ENCODE results near the gene ZMIZ1. TPM values are rescaled to one million over a fixed set of nuclear protein-coding genes. Genes with fewer than 3 reads are reported as not detected.

ZMIZ1 gene
- total RNA-seq, 1 experiment from 2014 or later: 35.8 TPM

DNA sequence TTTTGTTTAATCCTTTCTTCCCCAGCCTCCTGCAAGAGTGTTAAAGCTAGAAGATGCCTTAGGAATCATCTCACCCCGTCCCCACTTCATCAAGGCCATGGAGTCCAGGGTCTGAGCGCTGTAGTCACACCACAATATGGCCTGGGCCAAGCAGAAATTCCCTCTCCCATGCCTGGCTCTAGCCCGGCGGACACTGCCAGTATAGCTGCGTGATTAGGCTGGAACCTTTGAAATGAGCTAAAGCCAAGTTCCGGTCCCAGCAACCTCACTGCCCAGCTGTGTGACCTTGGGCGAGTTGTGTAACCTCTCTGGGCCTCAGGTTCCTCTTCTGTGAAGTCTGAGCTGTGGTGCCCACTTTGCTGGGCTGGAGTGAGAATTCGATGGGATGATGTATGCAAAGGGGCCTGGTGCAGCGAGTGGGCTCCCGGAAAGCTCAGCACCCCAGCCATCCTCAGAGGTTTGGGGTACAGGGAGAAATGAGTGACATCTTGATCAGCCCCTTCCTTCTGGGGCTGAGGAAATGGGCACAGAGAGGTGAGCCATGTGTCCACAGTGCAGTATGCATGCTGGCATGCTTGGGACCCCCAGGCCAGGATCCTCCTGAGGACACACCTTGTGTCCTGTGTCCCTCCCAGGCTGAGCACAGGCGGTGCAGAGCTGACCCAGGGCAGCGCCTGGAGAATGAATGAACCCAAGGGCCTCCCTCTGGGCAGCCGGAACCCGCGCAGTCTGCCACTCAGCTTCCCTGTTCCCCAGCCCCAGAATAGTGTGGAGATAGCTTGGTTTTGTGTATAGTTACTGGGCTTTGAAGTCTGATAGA is 118.6 kb downstream of the ZMIZ1 start:
- no peaks in the 10 kb centered on the region for H3K9me3 ChIP-seq (ENCODE audit: low read depth, low read length, poor library complexity, severe bottlenecking)
- no peak overlapping the region for H3K27ac ChIP-seq (ENCODE audit: low read depth, low read length, poor library complexity, severe bottlenecking)
- no TSS peak for BruUV-seq (replicated peaks)
- CTCF ChIA-PET: no interaction called here
- POLR2A ChIA-PET (ENCODE audit: low non-redundant PET): no interaction called here
- no peaks in the 10 kb centered on the region for H3K4me1 ChIP-seq (ENCODE audit: insufficient read depth, low read length, poor library complexity, severe bottlenecking)
- no peaks in the 10 kb centered on the region for H3K36me3 ChIP-seq (ENCODE audit: insufficient read depth, low read length, poor library complexity, severe bottlenecking)
- no peak for DNase-seq (ENCODE audit: low spot score)
- no peaks in the 10 kb centered on the region for H3K27me3 ChIP-seq (replicated peaks; ENCODE audit: insufficient read depth, low read depth, low read length, poor library complexity)
- no peak for TF ChIP-seq EZH2 (IDR thresholded peaks at IDR 0.05; ENCODE audit: borderline replicate concordance, low read depth, low read length, poor library complexity, severe bottlenecking)
- TF ChIP-seq, protein P1, sequence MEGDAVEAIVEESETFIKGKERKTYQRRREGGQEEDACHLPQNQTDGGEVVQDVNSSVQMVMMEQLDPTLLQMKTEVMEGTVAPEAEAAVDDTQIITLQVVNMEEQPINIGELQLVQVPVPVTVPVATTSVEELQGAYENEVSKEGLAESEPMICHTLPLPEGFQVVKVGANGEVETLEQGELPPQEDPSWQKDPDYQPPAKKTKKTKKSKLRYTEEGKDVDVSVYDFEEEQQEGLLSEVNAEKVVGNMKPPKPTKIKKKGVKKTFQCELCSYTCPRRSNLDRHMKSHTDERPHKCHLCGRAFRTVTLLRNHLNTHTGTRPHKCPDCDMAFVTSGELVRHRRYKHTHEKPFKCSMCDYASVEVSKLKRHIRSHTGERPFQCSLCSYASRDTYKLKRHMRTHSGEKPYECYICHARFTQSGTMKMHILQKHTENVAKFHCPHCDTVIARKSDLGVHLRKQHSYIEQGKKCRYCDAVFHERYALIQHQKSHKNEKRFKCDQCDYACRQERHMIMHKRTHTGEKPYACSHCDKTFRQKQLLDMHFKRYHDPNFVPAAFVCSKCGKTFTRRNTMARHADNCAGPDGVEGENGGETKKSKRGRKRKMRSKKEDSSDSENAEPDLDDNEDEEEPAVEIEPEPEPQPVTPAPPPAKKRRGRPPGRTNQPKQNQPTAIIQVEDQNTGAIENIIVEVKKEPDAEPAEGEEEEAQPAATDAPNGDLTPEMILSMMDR (conservative IDR thresholded peaks at IDR 0.05; ENCODE audit: low read depth, low read length): no peak
- no peak overlapping the region for H3K4me3 ChIP-seq (ENCODE audit: low read depth, low read length, poor library complexity, severe bottlenecking)
- intact Hi-C loops (cut with micrococcal nuclease; ENCODE audit: unreplicated experiment): no loop called here

DNA sequence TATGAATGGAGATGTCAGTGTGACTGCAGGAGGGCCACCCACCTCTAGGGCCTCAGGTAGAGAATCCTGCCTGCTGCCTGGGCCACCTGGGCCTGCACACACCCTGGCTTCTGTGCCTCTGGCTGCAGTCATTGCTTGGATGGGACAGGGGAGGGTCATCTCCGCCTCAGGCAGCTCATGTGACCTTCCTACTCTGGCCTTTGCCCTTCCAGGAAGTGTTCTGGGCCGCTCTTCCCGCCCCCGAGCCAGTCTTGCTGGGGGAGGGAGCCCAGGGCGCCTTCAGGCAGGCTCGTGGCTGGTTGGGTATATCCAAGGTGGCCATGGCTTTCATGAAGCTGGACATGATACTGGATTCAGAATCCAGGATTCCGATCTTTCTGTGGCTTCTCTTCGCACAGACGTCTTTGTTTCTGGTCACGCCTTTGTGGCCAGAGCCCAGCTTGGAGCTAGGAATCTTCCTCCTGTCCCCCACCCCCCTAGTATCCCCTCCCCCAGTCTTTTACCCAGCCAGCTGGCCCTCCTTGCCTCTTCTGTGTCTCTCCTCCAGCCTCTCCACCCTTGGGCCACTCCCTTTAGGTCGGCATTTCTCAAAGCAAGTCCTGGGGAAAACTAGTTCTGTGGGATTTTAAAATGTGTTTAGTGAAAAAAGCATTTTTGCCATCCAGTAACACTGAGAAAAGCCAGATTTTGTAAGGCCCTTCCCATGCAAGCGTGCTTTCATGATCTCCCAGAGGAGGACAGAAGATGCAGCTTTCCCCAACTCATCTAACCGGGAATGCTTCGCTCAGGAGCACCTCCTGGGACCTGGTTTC is 119.6 kb downstream of the ZMIZ1 start:
- POLR2A ChIA-PET (ENCODE audit: low non-redundant PET): no interaction called here
- DNase-seq (ENCODE audit: low spot score): no peak
- H3K27ac ChIP-seq (ENCODE audit: low read depth, low read length, poor library complexity, severe bottlenecking): no peak overlapping the region
- H3K9me3 ChIP-seq (ENCODE audit: low read depth, low read length, poor library complexity, severe bottlenecking): no peaks in the 10 kb centered on the region
- intact Hi-C loops (cut with micrococcal nuclease; ENCODE audit: unreplicated experiment): no loop called here
- CTCF ChIA-PET: no interaction called here
- BruUV-seq (replicated peaks): no TSS peak
- no peak for TF ChIP-seq EZH2 (IDR thresholded peaks at IDR 0.05; ENCODE audit: borderline replicate concordance, low read depth, low read length, poor library complexity, severe bottlenecking)
- TF ChIP-seq, protein P1 (conservative IDR thresholded peaks at IDR 0.05; ENCODE audit: low read depth, low read length): no peak
- no peak overlapping the region for H3K4me3 ChIP-seq (ENCODE audit: low read depth, low read length, poor library complexity, severe bottlenecking)
- no peaks in the 10 kb centered on the region for H3K36me3 ChIP-seq (ENCODE audit: insufficient read depth, low read length, poor library complexity, severe bottlenecking)
- H3K27me3 ChIP-seq (replicated peaks; ENCODE audit: insufficient read depth, low read depth, low read length, poor library complexity): no peaks in the 10 kb centered on the region
- H3K4me1 ChIP-seq (ENCODE audit: insufficient read depth, low read length, poor library complexity, severe bottlenecking): no peaks in the 10 kb centered on the region

DNA sequence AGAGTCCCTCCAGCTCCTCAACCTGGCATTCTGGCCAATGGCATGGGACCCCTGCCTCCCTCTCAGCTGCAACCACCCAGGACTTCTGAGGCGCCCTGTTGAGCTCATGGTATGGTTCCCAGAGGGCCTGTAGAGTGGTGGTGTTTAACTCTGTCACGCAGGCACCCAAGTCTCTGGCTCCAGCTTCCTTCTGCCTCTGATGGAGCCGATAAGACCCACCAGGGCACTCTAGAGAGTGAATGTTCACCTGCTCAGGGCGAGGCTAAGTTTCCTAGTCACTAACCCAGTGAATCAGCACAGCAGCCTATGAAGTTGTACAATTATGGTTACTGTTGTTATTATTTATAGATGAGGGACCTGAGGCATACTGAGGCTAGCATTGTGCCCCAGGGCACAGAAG is 120.4 kb downstream of the ZMIZ1 start:
- DNase-seq (ENCODE audit: low spot score): no peak
- CTCF ChIA-PET: no interaction called here
- TF ChIP-seq EZH2 (IDR thresholded peaks at IDR 0.05; ENCODE audit: borderline replicate concordance, low read depth, low read length, poor library complexity, severe bottlenecking): no peak
- intact Hi-C loops (cut with micrococcal nuclease; ENCODE audit: unreplicated experiment): no loop called here
- POLR2A ChIA-PET (ENCODE audit: low non-redundant PET): no interaction called here
- no peak overlapping the region for H3K4me3 ChIP-seq (ENCODE audit: low read depth, low read length, poor library complexity, severe bottlenecking)
- no peaks in the 10 kb centered on the region for H3K36me3 ChIP-seq (ENCODE audit: insufficient read depth, low read length, poor library complexity, severe bottlenecking)
- H3K27ac ChIP-seq (ENCODE audit: low read depth, low read length, poor library complexity, severe bottlenecking): no peak overlapping the region
- no TSS peak for BruUV-seq (replicated peaks)
- no peaks in the 10 kb centered on the region for H3K4me1 ChIP-seq (ENCODE audit: insufficient read depth, low read length, poor library complexity, severe bottlenecking)
- no peaks in the 10 kb centered on the region for H3K27me3 ChIP-seq (replicated peaks; ENCODE audit: insufficient read depth, low read depth, low read length, poor library complexity)
- no peaks in the 10 kb centered on the region for H3K9me3 ChIP-seq (ENCODE audit: low read depth, low read length, poor library complexity, severe bottlenecking)
